ENCODE data around the gene PPIP5K2.
A peak's percentile ranks its signal among the peaks of the same experiment; 100 is the strongest.
"Not testable (repeated sequence)": the region's sequence is repeated elsewhere in the genome, so short reads cannot be mapped to it uniquely, and the experiment has no call there.

PPIP5K2 gene

GRCh38 chr5:103122242-103122641 lies 2.1 kb downstream of the PPIP5K2 start:
- no peak for DNase-seq (ENCODE audit: low spot score)

GRCh38 chr5:103126557-103126956 lies 6.5 kb downstream of the PPIP5K2 start:
- DNase-seq (ENCODE audit: low spot score) = no peak

GRCh38 chr5:103127292-103127817 lies 7.3 kb downstream of the PPIP5K2 start:
- no peak for DNase-seq (ENCODE audit: low spot score)

- no peak for DNase-seq (ENCODE audit: low spot score)
Observed at GRCh38 chr5:103128202-103128601, 8.1 kb downstream of the PPIP5K2 start.

GRCh38 chr5:103132684-103133083 lies 12.6 kb downstream of the PPIP5K2 start:
- DNase-seq (ENCODE audit: low spot score) = no peak

- DNase-seq (ENCODE audit: low spot score) = no peak
Observed at GRCh38 chr5:103133231-103133630, 13.1 kb downstream of the PPIP5K2 start.

- no peak for DNase-seq (ENCODE audit: low spot score)
Observed at GRCh38 chr5:103135461-103135860, 15.4 kb downstream of the PPIP5K2 start.

GRCh38 chr5:103138202-103138690 lies 18.1 kb downstream of the PPIP5K2 start:
- DNase-seq (ENCODE audit: low spot score) = no peak

GRCh38 chr5:103139264-103139865 lies 19.3 kb downstream of the PPIP5K2 start:
- peak; percentile 68 for DNase-seq (ENCODE audit: low spot score)

GRCh38 chr5:103142132-103142531 lies 22.0 kb downstream of the PPIP5K2 start:
- not testable (repeated sequence) for DNase-seq (ENCODE audit: low spot score)

- DNase-seq (ENCODE audit: low spot score) = no peak
Observed at GRCh38 chr5:103145196-103145595, 25.1 kb downstream of the PPIP5K2 start.

- no peak for DNase-seq (ENCODE audit: low spot score)
Observed at GRCh38 chr5:103148213-103148612, 28.1 kb downstream of the PPIP5K2 start.

GRCh38 chr5:103151156-103151555 lies 31.1 kb downstream of the PPIP5K2 start:
- no peak for DNase-seq (ENCODE audit: low spot score)

GRCh38 chr5:103166706-103167105 lies 46.6 kb downstream of the PPIP5K2 start:
- DNase-seq (ENCODE audit: low spot score) = no peak

GRCh38 chr5:103174147-103174546 lies 54.0 kb downstream of the PPIP5K2 start:
- DNase-seq (ENCODE audit: low spot score) = no peak

GRCh38 chr5:103177543-103177942 lies 57.4 kb downstream of the PPIP5K2 start:
- DNase-seq (ENCODE audit: low spot score) = no peak

- no peak for DNase-seq (ENCODE audit: low spot score)
Observed at GRCh38 chr5:103178167-103178566, 58.1 kb downstream of the PPIP5K2 start.

GRCh38 chr5:103186152-103186551 lies 66.1 kb downstream of the PPIP5K2 start:
- no peak for DNase-seq (ENCODE audit: low spot score)

- DNase-seq (ENCODE audit: low spot score) = no peak
Observed at GRCh38 chr5:103188436-103188835, 68.3 kb downstream of the PPIP5K2 start.

GRCh38 chr5:103203226-103203625 lies 83.1 kb downstream of the PPIP5K2 start:
- DNase-seq (ENCODE audit: low spot score) = no peak

GRCh38 chr5:103204990-103205389 lies 84.9 kb downstream of the PPIP5K2 start:
- DNase-seq (ENCODE audit: low spot score) = not testable (repeated sequence)

- no peak for DNase-seq (ENCODE audit: low spot score)
Observed at GRCh38 chr5:103205991-103206700, 86.0 kb downstream of the PPIP5K2 start.

GRCh38 chr5:103207011-103207410 lies 86.9 kb downstream of the PPIP5K2 start:
- no peak for DNase-seq (ENCODE audit: low spot score)

Measured in D341Med (cell line).